CD14-positive monocyte (primary cell): ENCODE data around the gene ZSWIM3. TPM values are rescaled to one million over a fixed set of nuclear protein-coding genes. Genes with fewer than 3 reads are reported as not detected.

ENCODE experiments used
- DNase-seq, 3 donors: peaks; one replicate each; pipeline ENCODE4 v3.0.0-alpha.2; 2011 to 2022
- H2AFZ ChIP-seq: 2 replicates; pipeline ENCODE4 v1.6.0; 2012; ENCODE audit warnings: mild to moderate bottlenecking, low read depth, low read length, inconsistent platforms; ENCODE audit not compliant: insufficient read depth, poor library complexity, severe bottlenecking
- H3K27ac ChIP-seq, 2 donors: 1 replicate in 1 of 2; 2 replicates in 1 of 2; pipeline ENCODE4 v1.5.1; 2012 to 2013; ENCODE audit warnings: low read length in 2 of 2, control low read depth in 1 of 2, inconsistent platforms in 1 of 2, low read depth in 1 of 2, mild to moderate bottlenecking in 1 of 2
- H3K27me3 ChIP-seq, 2 donors: one replicate each; pipeline versions ENCODE4 v1.6.0 to v1.6.1; 2011 to 2013; ENCODE audit warnings: low read length in 2 of 2; ENCODE audit not compliant: control insufficient read depth in 2 of 2, insufficient read depth in 2 of 2
- H3K36me3 ChIP-seq, 2 donors: replicated peaks in 1 of 2; 1 replicate in 1 of 2; 2 replicates in 1 of 2; pipeline versions ENCODE4 v1.5.1 to v1.6.1; 2012 to 2013; ENCODE audit warnings: low read length in 2 of 2, control low read depth in 1 of 2, inconsistent platforms in 1 of 2, mild to moderate bottlenecking in 1 of 2; ENCODE audit not compliant: insufficient read depth in 2 of 2, control insufficient read depth in 1 of 2
- H3K4me1 ChIP-seq, 2 donors: 1 replicate in 1 of 2; 2 replicates in 1 of 2; pipeline versions ENCODE4 v1.5.1 to v1.6.1; 2012 to 2013; ENCODE audit warnings: low read length in 2 of 2, control low read depth in 1 of 2, inconsistent platforms in 1 of 2, mild to moderate bottlenecking in 1 of 2, moderate library complexity in 1 of 2; ENCODE audit not compliant: insufficient read depth in 2 of 2, control insufficient read depth in 1 of 2
- H3K4me2 ChIP-seq: replicated peaks from 2 replicates; pipeline ENCODE3; 2012; ENCODE audit warnings: low read length, moderate library complexity, mild to moderate bottlenecking; ENCODE audit not compliant: poor library complexity, severe bottlenecking; ENCODE audit errors: extremely low read depth
- H3K4me3 ChIP-seq, 3 experiments: fragments of 200-600 bp in 1 of 3; sonication (generic) in 1 of 3; replicated peaks in 1 of 3; 1 replicate in 2 of 3; 2 replicates in 1 of 3; pipeline ENCODE4 v1.5.1; 2011 to 2013; ENCODE audit warnings: low read length in 3 of 3, mild to moderate bottlenecking in 3 of 3, control low read depth in 2 of 3, low read depth in 2 of 3, inconsistent platforms in 1 of 3, moderate library complexity in 1 of 3
- H3K79me2 ChIP-seq: 2 replicates; pipeline ENCODE4 v1.6.0; 2012; ENCODE audit warnings: mild to moderate bottlenecking, control low read depth, inconsistent platforms, low read length, moderate library complexity; ENCODE audit not compliant: insufficient read depth
- H3K9ac ChIP-seq: 2 replicates; pipeline ENCODE4 v1.6.0; 2017; ENCODE audit warnings: low read length, mild to moderate bottlenecking; ENCODE audit not compliant: insufficient read depth, poor library complexity, severe bottlenecking
- H3K9me3 ChIP-seq, 2 donors: replicated peaks in 1 of 2; 1 replicate in 1 of 2; 2 replicates in 1 of 2; pipeline versions ENCODE4 v1.5.1 to v1.6.1; 2012 to 2013; ENCODE audit warnings: low read length in 2 of 2, control low read depth in 1 of 2; ENCODE audit not compliant: control insufficient read depth in 1 of 2, insufficient read depth in 1 of 2
- H4K20me1 ChIP-seq: 2 replicates; pipeline ENCODE4 v1.6.0; 2012; ENCODE audit warnings: mild to moderate bottlenecking, low read length, control low read depth, moderate library complexity; ENCODE audit not compliant: insufficient read depth
- H3K27ac Mint-ChIP-seq, 7 donors: one replicate each; pipeline ENCODE4 v1.8.0; 2020; ENCODE audit warnings: mild to moderate bottlenecking in 7 of 7, mixed read lengths in 7 of 7, moderate library complexity in 6 of 7, inconsistent platforms in 2 of 7
- H3K27me3 Mint-ChIP-seq, 3 donors: one replicate each; pipeline ENCODE4 v1.8.0; 2021 to 2022; ENCODE audit warnings: low read depth in 3 of 3, mild to moderate bottlenecking in 3 of 3, mixed read lengths in 3 of 3, moderate library complexity in 3 of 3, inconsistent platforms in 1 of 3
- H3K36me3 Mint-ChIP-seq, 2 donors: one replicate each; pipeline ENCODE4 v1.8.0; 2020; ENCODE audit warnings: mixed read lengths in 2 of 2, inconsistent platforms in 1 of 2, mild to moderate bottlenecking in 1 of 2
- H3K4me1 Mint-ChIP-seq: one replicate; pipeline ENCODE4 v1.8.0; 2020; ENCODE audit warnings: mild to moderate bottlenecking, mixed read lengths
- H3K4me3 Mint-ChIP-seq, 2 donors: one replicate each; pipeline ENCODE4 v1.8.0; 2020; ENCODE audit warnings: mild to moderate bottlenecking in 2 of 2, mixed read lengths in 2 of 2, moderate library complexity in 1 of 2
- H3K9me3 Mint-ChIP-seq, 7 donors: one replicate each; pipeline ENCODE4 v1.8.0; 2020 to 2022; ENCODE audit warnings: mixed read lengths in 7 of 7, mild to moderate bottlenecking in 6 of 7, moderate library complexity in 6 of 7, inconsistent platforms in 2 of 7
- CTCF ChIP-seq: fragments of 200-600 bp; IDR thresholded peaks from one replicate; pipeline ENCODE4 v1.8.0; 2022; ENCODE audit warnings: antibody characterized with exemption, mild to moderate bottlenecking
- WGBS: methylation state at CpG from one replicate; pipeline ENCODE4 v1.1.5; 2013; ENCODE audit warnings: missing lambda C conversion rate; ENCODE audit not compliant: insufficient coverage; 5-methylcytosine and 5-hydroxymethylcytosine counted together
- intact Hi-C, 2 donors: fragments of 100-400 bp; cut with micrococcal nuclease; formaldehyde crosslinking; loops; one replicate each; pipeline versions ENCODE4 v1.15.0 to v1.15.1; 2023
- polyA plus RNA-seq, 3 donors: library from polyadenylated mRNA; depleted of rRNA in 1 of 3; unstranded in 2 of 3; stranded (reverse) in 1 of 3; fragments of 300-500 nt in 2 of 3; fragments of >200 nt in 1 of 3; fragmentation: Illumina TruSeq in 2 of 3; gene quantifications; 1 replicate in 2 of 3; 2 replicates in 1 of 3; pipeline ENCODE4 v1.2.3, GENCODE V29; 2012 to 2021

The ZSWIM3 gene
- polyA plus RNA-seq, 3 donors, result 0.29 to 1.5 (median 0.64) TPM

GRCh38 chr20:45890985-45891983 lies 33.9 kb downstream of the ZSWIM3 start, which contains the start of the genes CTSA and NEURL2:
TSS of gene CTSA (plus strand) at chr20:45891335. CDS start at chr20:45891569, 234 bp downstream.
TSS of gene NEURL2 (minus strand) at chr20:45891208. CDS start at chr20:45890991, 217 bp downstream.
- Mint-ChIP-seq H3K27ac (peak within 1 kb of the TSS; percentile 85 to 96 (median 91)), H3K9me3 (peaks cover 0 to 2% (median 0%) of the 10 kb centered on the region in 7 donors), H3K36me3 (peaks cover 40 to 48% of the 10 kb centered on the region in 2 donors), H3K27me3 (no peaks in the 10 kb centered on the region), H3K4me3 (peak within 1 kb of the TSS; percentile 91 to 93), H3K4me1 (peaks cover 33% of the 10 kb centered on the region)
- H3K79me2 ChIP-seq, result peaks cover 43% of the 10 kb centered on the region
- peaks cover 36 to 46% of the 10 kb centered on the region in 2 donors for H3K4me1 ChIP-seq
- H3K4me3 ChIP-seq, result peak within 1 kb of the TSS; percentile 62 to 95 (median 72)
- H3K4me2 ChIP-seq, result peak within 1 kb of the TSS; percentile 99
- no peaks in the 10 kb centered on the region for H3K27me3 ChIP-seq
- no peak for TF ChIP-seq CTCF
- peak within 1 kb of the TSS; percentile 59 to 87 for H3K27ac ChIP-seq
- peaks cover 33 to 49% of the 10 kb centered on the region in 2 donors for H3K36me3 ChIP-seq
- H3K9me3 ChIP-seq, result no peaks in the 10 kb centered on the region
- WGBS, result under 1% methylated on average over 67 of the region's 78 CpGs
- H2AFZ ChIP-seq, result peak within 1 kb of the TSS; percentile 92
- DNase-seq, result peak; percentile 73 to 89 (median 82)
- intact Hi-C loops, result loop anchor here (2.0 to 5.0 kb wide), 2 partner anchors 34 to 44 kb away; partner anchors contain the start of genes ACOT8 (in 1 of the 2), PCIF1 (in 1 of the 2) and ZSWIM3 (in 1 of the 2)
- H3K9ac ChIP-seq, result peak within 1 kb of the TSS; percentile 78
- H4K20me1 ChIP-seq, result peaks cover 28% of the 10 kb centered on the region
